Astrocyte (in vitro differentiated cells and primary cell): ENCODE results near the gene PAX8. TPM values are rescaled to one million over a fixed set of nuclear protein-coding genes. Genes with fewer than 3 reads are reported as not detected.

Experiments used
- DNase-seq: peaks from one replicate; pipeline ENCODE4 v3.0.0-alpha.2; 2010; ENCODE audit warnings: low read depth
- FAIRE-seq: peaks from 2 replicates; lab custom pipeline; 2011; peaks lifted over from hg19 to GRCh38; lab: Jason Lieb, UNC
- H2AFZ ChIP-seq: 2 replicates; pipeline ENCODE4 v1.6.0; 2012; ENCODE audit warnings: low read depth, low read length, inconsistent platforms
- H3K27ac ChIP-seq: 2 replicates; pipeline ENCODE4 v1.5.1; 2011; ENCODE audit warnings: low read depth, low read length, inconsistent platforms
- H3K27me3 ChIP-seq: 2 replicates; pipeline ENCODE4 v1.6.0; 2011; ENCODE audit warnings: low read length, inconsistent platforms; ENCODE audit not compliant: insufficient read depth
- H3K36me3 ChIP-seq: 2 replicates; pipeline ENCODE4 v1.5.1; 2011; ENCODE audit warnings: low read length, inconsistent platforms; ENCODE audit not compliant: insufficient read depth
- H3K4me1 ChIP-seq: 2 replicates; pipeline ENCODE4 v1.5.1; 2011; ENCODE audit warnings: low read length, inconsistent platforms; ENCODE audit not compliant: insufficient read depth
- H3K4me2 ChIP-seq: 2 replicates; pipeline ENCODE4 v1.6.0; 2012; ENCODE audit warnings: low read length, inconsistent platforms
- H3K4me3 ChIP-seq: 2 replicates; pipeline ENCODE4 v1.5.1; 2011; ENCODE audit warnings: low read depth, mild to moderate bottlenecking, low read length, inconsistent platforms; ENCODE audit not compliant: insufficient read depth
- H3K79me2 ChIP-seq: 2 replicates; pipeline ENCODE4 v1.6.0; 2012; ENCODE audit warnings: mild to moderate bottlenecking, low read length, inconsistent platforms; ENCODE audit not compliant: insufficient read depth
- H3K9ac ChIP-seq: 2 replicates; pipeline ENCODE4 v1.6.0; 2012; ENCODE audit warnings: mild to moderate bottlenecking, low read length, inconsistent platforms
- H3K9me3 ChIP-seq: 2 replicates; pipeline ENCODE4 v1.5.1; 2012; ENCODE audit warnings: low read depth, mild to moderate bottlenecking, low read length, inconsistent platforms; ENCODE audit not compliant: insufficient read depth
- H4K20me1 ChIP-seq: 2 replicates; pipeline ENCODE4 v1.6.0; 2012; ENCODE audit warnings: low read length, inconsistent platforms; ENCODE audit not compliant: insufficient read depth
- H3K27ac Mint-ChIP-seq: one replicate; pipeline ENCODE4 v1.8.0; 2021; ENCODE audit warnings: mild to moderate bottlenecking, mixed read lengths; ENCODE audit not compliant: unreplicated experiment
- H3K27me3 Mint-ChIP-seq: one replicate; pipeline ENCODE4 v1.8.0; 2021; ENCODE audit warnings: low read depth, mixed read lengths; ENCODE audit not compliant: unreplicated experiment
- H3K36me3 Mint-ChIP-seq: one replicate; pipeline ENCODE4 v1.8.0; 2021; ENCODE audit warnings: low read depth, mixed read lengths; ENCODE audit not compliant: unreplicated experiment
- H3K4me1 Mint-ChIP-seq: one replicate; pipeline ENCODE4 v1.8.0; 2021; ENCODE audit warnings: low read depth, mixed read lengths; ENCODE audit not compliant: unreplicated experiment
- H3K4me3 Mint-ChIP-seq: one replicate; pipeline ENCODE4 v1.8.0; 2021; ENCODE audit warnings: mild to moderate bottlenecking, moderate library complexity, mixed read lengths; ENCODE audit not compliant: unreplicated experiment
- H3K9me3 Mint-ChIP-seq: one replicate; pipeline ENCODE4 v1.8.0; 2021; ENCODE audit warnings: mild to moderate bottlenecking, mixed read lengths; ENCODE audit not compliant: unreplicated experiment
- EZH2 ChIP-seq: IDR thresholded peaks from 2 replicates; pipeline ENCODE4 v1.6.1; 2012; ENCODE audit warnings: mild to moderate bottlenecking, low read length, inconsistent platforms; ENCODE audit not compliant: insufficient read depth
- total RNA-seq: library from RNA; stranded (reverse); gene quantifications from 2 replicates; pipeline ENCODE4 v1.2.1, GENCODE V29; 2021
- TF ChIP-seq, protein P1 (sequence below): IDR thresholded peaks from 2 replicates; pipeline ENCODE4 v1.5.1; 2011; ENCODE audit warnings: low read depth, mild to moderate bottlenecking, inconsistent platforms, low read length, moderate library complexity; ENCODE audit not compliant: insufficient read depth

Gene PAX8
- total RNA-seq, 1 donor from 2014 or later = 0.48 TPM

DNA sequence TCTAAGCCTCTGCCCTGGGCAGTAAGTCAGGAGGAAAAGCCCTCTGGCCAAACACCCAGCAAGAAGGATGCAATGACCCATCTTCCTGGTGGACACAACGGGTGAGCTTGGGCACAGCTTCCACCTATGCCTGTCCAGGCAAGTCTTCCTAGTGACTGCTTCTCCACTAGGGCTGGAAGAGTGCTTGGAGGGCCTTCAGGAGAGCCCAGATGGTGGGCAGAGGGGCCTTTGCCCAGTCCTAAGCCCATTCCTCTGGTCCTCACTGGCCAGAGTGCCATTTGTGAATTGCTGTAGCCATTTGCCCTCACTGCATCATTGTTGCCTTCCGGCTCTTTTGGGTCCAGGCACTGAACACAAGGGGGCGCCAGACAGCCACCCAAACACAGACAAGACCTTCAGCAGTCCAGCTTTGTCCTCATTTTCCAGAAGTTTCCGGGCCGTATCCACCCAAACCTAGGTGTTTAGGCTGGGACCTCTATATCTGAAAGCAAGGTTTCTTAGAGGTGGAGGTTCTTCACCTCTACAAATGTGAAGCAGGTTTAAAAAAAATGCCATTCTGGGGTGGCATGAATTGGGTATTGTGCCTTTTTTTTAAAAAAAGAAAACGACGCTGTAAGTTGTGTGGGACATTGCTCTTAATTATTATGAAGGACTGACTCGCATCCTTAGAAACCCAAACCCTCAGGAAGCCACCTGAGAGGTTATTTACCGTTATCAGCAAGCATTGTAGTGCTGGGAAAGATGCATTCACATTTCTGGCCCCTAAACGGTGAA, 29.5 kb downstream of the PAX8 start:
- H3K36me3 Mint-ChIP-seq = no peaks in the 10 kb centered on the region
- Histone ChIP-seq H3K27me3 (no peaks in the 10 kb centered on the region), H3K27ac (no peak overlapping the region), H3K36me3 (no peaks in the 10 kb centered on the region), H3K4me3 (no peak overlapping the region), H2AFZ (peak overlapping the region; percentile 69), H3K9ac (no peak overlapping the region), H3K4me2 (no peak overlapping the region), H3K4me1 (no peaks in the 10 kb centered on the region), H3K79me2 (no peaks in the 10 kb centered on the region), H4K20me1 (no peaks in the 10 kb centered on the region), H3K9me3 (no peaks in the 10 kb centered on the region)
- peaks cover 5% of the 10 kb centered on the region for H3K9me3 Mint-ChIP-seq
- no peak overlapping the region for H3K4me3 Mint-ChIP-seq
- FAIRE-seq = no peak
- TF ChIP-seq EZH2 = no peak
- TF ChIP-seq, protein P1, sequence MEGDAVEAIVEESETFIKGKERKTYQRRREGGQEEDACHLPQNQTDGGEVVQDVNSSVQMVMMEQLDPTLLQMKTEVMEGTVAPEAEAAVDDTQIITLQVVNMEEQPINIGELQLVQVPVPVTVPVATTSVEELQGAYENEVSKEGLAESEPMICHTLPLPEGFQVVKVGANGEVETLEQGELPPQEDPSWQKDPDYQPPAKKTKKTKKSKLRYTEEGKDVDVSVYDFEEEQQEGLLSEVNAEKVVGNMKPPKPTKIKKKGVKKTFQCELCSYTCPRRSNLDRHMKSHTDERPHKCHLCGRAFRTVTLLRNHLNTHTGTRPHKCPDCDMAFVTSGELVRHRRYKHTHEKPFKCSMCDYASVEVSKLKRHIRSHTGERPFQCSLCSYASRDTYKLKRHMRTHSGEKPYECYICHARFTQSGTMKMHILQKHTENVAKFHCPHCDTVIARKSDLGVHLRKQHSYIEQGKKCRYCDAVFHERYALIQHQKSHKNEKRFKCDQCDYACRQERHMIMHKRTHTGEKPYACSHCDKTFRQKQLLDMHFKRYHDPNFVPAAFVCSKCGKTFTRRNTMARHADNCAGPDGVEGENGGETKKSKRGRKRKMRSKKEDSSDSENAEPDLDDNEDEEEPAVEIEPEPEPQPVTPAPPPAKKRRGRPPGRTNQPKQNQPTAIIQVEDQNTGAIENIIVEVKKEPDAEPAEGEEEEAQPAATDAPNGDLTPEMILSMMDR = peak; percentile 90
- no peak overlapping the region for H3K27ac Mint-ChIP-seq
- peaks cover 9% of the 10 kb centered on the region for H3K4me1 Mint-ChIP-seq
- peaks cover 19% of the 10 kb centered on the region for H3K27me3 Mint-ChIP-seq
- DNase-seq = peak; percentile 53

DNA sequence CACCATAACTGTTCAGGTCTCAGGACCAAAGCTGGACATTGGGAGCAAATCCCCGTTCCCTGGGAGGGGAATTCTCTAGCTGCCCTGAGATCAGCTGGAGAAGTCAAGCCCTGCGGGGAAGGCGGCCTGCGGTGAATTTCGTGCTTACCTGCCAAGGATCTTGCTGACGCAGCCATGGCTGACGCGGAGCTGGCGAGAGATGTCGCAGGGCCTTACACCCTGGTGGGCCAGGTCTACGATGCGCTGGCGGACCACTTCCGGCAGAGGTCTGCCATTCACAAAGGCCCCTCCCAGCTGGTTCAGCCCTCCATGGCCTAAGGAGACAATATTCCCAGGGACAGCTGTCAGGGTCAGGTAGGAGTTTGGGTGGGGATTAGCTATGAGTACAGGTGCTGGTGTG, 32.1 kb downstream of the PAX8 start:
- H4K20me1 ChIP-seq = no peaks in the 10 kb centered on the region
- no peaks in the 10 kb centered on the region for H3K79me2 ChIP-seq
- no peaks in the 10 kb centered on the region for H3K27me3 ChIP-seq
- no peak for TF ChIP-seq EZH2
- TF ChIP-seq, protein P1 = no peak
- peaks cover 10% of the 10 kb centered on the region for H3K4me1 Mint-ChIP-seq
- no peak overlapping the region for H3K27ac Mint-ChIP-seq
- DNase-seq = no peak
- peaks cover 12% of the 10 kb centered on the region for H3K27me3 Mint-ChIP-seq
- no peaks in the 10 kb centered on the region for H3K9me3 ChIP-seq
- FAIRE-seq = no peak
- no peak overlapping the region for H3K4me2 ChIP-seq
- no peak overlapping the region for H2AFZ ChIP-seq
- H3K36me3 Mint-ChIP-seq = no peaks in the 10 kb centered on the region
- H3K36me3 ChIP-seq = no peaks in the 10 kb centered on the region
- no peak overlapping the region for H3K4me3 Mint-ChIP-seq
- H3K4me3 ChIP-seq = no peak overlapping the region
- no peak overlapping the region for H3K9ac ChIP-seq
- no peak overlapping the region for H3K27ac ChIP-seq
- H3K9me3 Mint-ChIP-seq = peaks cover 2% of the 10 kb centered on the region
- H3K4me1 ChIP-seq = peaks cover 5% of the 10 kb centered on the region

DNA sequence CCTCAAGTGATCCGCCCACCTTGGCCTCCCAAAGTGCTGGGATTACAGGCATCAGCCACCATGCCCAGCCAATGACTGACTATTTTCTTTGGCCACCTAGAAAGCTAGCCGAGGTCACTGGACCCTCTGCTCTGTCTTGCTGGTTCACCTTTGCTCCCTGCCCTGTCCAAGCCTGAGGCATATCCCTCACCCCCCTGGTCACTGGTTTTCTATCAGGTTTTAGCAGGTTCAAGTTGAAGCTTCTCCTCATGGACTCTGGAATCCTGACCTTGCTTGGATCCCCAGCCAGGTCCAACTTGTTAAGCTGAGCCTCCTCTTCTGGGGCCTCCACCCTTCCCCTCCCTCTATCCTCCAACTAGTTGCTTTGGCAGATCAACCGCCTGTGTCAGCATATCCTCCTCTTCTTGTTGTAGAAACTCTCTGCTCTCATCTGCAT, 33.4 kb downstream of the PAX8 start:
- Histone ChIP-seq H3K4me2 (no peak overlapping the region), H2AFZ (no peak overlapping the region), H3K4me3 (no peak overlapping the region), H3K4me1 (peaks cover 16% of the 10 kb centered on the region), H3K79me2 (no peaks in the 10 kb centered on the region), H3K36me3 (no peaks in the 10 kb centered on the region), H3K27ac (no peak overlapping the region), H4K20me1 (no peaks in the 10 kb centered on the region), H3K9ac (no peak overlapping the region), H3K9me3 (no peaks in the 10 kb centered on the region), H3K27me3 (no peaks in the 10 kb centered on the region)
- FAIRE-seq (no peak), DNase-seq (no peak)
- no peak for TF ChIP-seq EZH2
- TF ChIP-seq, protein P1 = no peak
- Mint-ChIP-seq H3K36me3 (no peaks in the 10 kb centered on the region), H3K27me3 (peaks cover 12% of the 10 kb centered on the region), H3K4me1 (peaks cover 12% of the 10 kb centered on the region), H3K4me3 (no peak overlapping the region), H3K9me3 (peaks cover 2% of the 10 kb centered on the region), H3K27ac (no peak overlapping the region)
